ENCODE data around the gene CLDN7. TPM values are rescaled to one million over a fixed set of nuclear protein-coding genes. Genes with fewer than 3 reads are reported as not detected.

Gene CLDN7
- total and polyA plus RNA-seq, 4 donors, result 3.0 to 35.0 (median 19.6) TPM

GRCh38 chr17:7281953-7282751, 19.9 kb upstream of the CLDN7 start:
- no peak overlapping the region for H3K9ac ChIP-seq (ENCODE audit: low read depth in 1 of 2, low read length in 2 of 2)

GRCh38 chr17:7281074-7281952, 19.0 kb upstream of the CLDN7 start, which contains the start of gene SLC2A4:
Gene SLC2A4, plus strand, starts transcription at chr17:7281718. Its CDS starts 217 bp downstream, at chr17:7281935.
- Histone ChIP-seq H3K27ac (ENCODE audit: low read depth in 1 of 2, low read length in 2 of 2) (peak within 1 kb of the TSS; percentile 88 to 94), H3K4me1 (ENCODE audit: control insufficient read depth in 4 of 4, insufficient read depth in 4 of 4, low read length in 3 of 4) (peaks cover 9 to 19% (median 13%) of the 10 kb centered on the region in 4 donors), H3K27me3 (ENCODE audit: control insufficient read depth in 4 of 4, insufficient read depth in 4 of 4, low read length in 3 of 4) (no peaks in the 10 kb centered on the region), H3K9me3 (ENCODE audit: control insufficient read depth in 4 of 4, low read length in 3 of 4) (no peaks in the 10 kb centered on the region), H3K36me3 (ENCODE audit: control insufficient read depth in 4 of 4, insufficient read depth in 3 of 4, low read depth in 1 of 4, low read length in 3 of 4) (no peaks in the 10 kb centered on the region), H3K9ac (ENCODE audit: low read depth in 1 of 2, low read length in 2 of 2) (peak within 1 kb of the TSS; percentile 1 to 17), H3K4me3 (ENCODE audit: low read depth in 1 of 3, low read length in 3 of 3) (peak within 1 kb of the TSS; percentile 25 to 50 (median 44))
- WGBS, result under 1% methylated on average over 71 of the region's 71 CpGs
- DNase-seq (ENCODE audit: low spot score), result peak; percentile 98
- TF ChIP-seq RXRA (IDR thresholded peaks at IDR 0.05) (peak; percentile 63 to 69), NR2F2 (IDR thresholded peaks at IDR 0.05) (no peak), EGR1 (IDR thresholded peaks at IDR 0.05; ENCODE audit: low read depth in 2 of 2) (peak; percentile 71 to 77), HNF4A (conservative IDR thresholded peaks at IDR 0.05) (peak in 1 of 2 donors; percentile 8), FOXA1 (IDR thresholded peaks at IDR 0.05) (no peak), RAD21 (IDR thresholded peaks at IDR 0.05) (peak in 1 of 2 donors; percentile 31), JUND (IDR thresholded peaks at IDR 0.05) (no peak), TAF1 (conservative IDR thresholded peaks at IDR 0.05) (peak; percentile 18), MAX (IDR thresholded peaks at IDR 0.05) (peak; percentile 93), SP1 (IDR thresholded peaks at IDR 0.05) (peak; percentile 78), HNF4G (IDR thresholded peaks at IDR 0.05) (no peak), REST (IDR thresholded peaks at IDR 0.05) (no peak), GABPA (IDR thresholded peaks at IDR 0.05 in 1 of 2, conservative IDR thresholded peaks at IDR 0.05 in 1 of 2) (no peak), ATF3 (IDR thresholded peaks at IDR 0.05) (no peak)

More at GRCh38 chr17:7281953-7282751, 19.9 kb upstream of the CLDN7 start:
- DNase-seq (ENCODE audit: low spot score), result peak; percentile 71
- H3K36me3 ChIP-seq (ENCODE audit: control insufficient read depth in 4 of 4, insufficient read depth in 3 of 4, low read depth in 1 of 4, low read length in 3 of 4), result no peaks in the 10 kb centered on the region
- 20% methylated on average over 43 of the region's 43 CpGs for WGBS
- no peak overlapping the region for H3K27ac ChIP-seq (ENCODE audit: low read depth in 1 of 2, low read length in 2 of 2)
- TF ChIP-seq NR2F2 (IDR thresholded peaks at IDR 0.05), result peak; percentile 36
- TF ChIP-seq MAX (IDR thresholded peaks at IDR 0.05), result no peak
- TF ChIP-seq ATF3 (IDR thresholded peaks at IDR 0.05), result no peak
- TF ChIP-seq TAF1 (conservative IDR thresholded peaks at IDR 0.05), result no peak
- TF ChIP-seq RAD21 (IDR thresholded peaks at IDR 0.05), result no peak
- TF ChIP-seq RXRA (IDR thresholded peaks at IDR 0.05), result peak in 1 of 2 donors; percentile 25
- H3K4me3 ChIP-seq (ENCODE audit: low read depth in 1 of 3, low read length in 3 of 3), result peak overlapping the region in 2 of 3 donors; percentile 25 to 44
- no peaks in the 10 kb centered on the region for H3K9me3 ChIP-seq (ENCODE audit: control insufficient read depth in 4 of 4, low read length in 3 of 4)
- peaks cover 9 to 19% (median 13%) of the 10 kb centered on the region in 4 donors for H3K4me1 ChIP-seq (ENCODE audit: control insufficient read depth in 4 of 4, insufficient read depth in 4 of 4, low read length in 3 of 4)
- H3K27me3 ChIP-seq (ENCODE audit: control insufficient read depth in 4 of 4, insufficient read depth in 4 of 4, low read length in 3 of 4), result no peaks in the 10 kb centered on the region

All from liver (tissue), 9 donors.